Gastroesophageal sphincter (tissue), 3 donors: Measurements from ENCODE around the gene ABR.

ENCODE experiments used
- POLR2A ChIP-seq, 2 donors: fragments of 450-650 bp; IDR thresholded peaks; one replicate each; pipeline ENCODE4 v1.6.1; 2017; ENCODE audit warnings: antibody characterized with exemption in 2 of 2, mild to moderate bottlenecking in 2 of 2, moderate library complexity in 1 of 2
- POLR2AphosphoS5 ChIP-seq: sonication (generic); formaldehyde crosslinking; IDR thresholded peaks from one replicate; pipeline ENCODE4 v1.6.1; 2017; ENCODE audit warnings: antibody characterized with exemption
- TF ChIP-seq, protein P1 (sequence below), 4 experiments: fragments of 200-600 bp in 2 of 4; fragments of 450-650 bp in 2 of 4; sonication (generic) in 1 of 4; IDR thresholded peaks; one replicate each; pipeline ENCODE4 v1.5.1; 2017 to 2019; ENCODE audit warnings: antibody characterized with exemption in 4 of 4, mild to moderate bottlenecking in 2 of 4, moderate library complexity in 2 of 4

- TF ChIP-seq, protein P1, sequence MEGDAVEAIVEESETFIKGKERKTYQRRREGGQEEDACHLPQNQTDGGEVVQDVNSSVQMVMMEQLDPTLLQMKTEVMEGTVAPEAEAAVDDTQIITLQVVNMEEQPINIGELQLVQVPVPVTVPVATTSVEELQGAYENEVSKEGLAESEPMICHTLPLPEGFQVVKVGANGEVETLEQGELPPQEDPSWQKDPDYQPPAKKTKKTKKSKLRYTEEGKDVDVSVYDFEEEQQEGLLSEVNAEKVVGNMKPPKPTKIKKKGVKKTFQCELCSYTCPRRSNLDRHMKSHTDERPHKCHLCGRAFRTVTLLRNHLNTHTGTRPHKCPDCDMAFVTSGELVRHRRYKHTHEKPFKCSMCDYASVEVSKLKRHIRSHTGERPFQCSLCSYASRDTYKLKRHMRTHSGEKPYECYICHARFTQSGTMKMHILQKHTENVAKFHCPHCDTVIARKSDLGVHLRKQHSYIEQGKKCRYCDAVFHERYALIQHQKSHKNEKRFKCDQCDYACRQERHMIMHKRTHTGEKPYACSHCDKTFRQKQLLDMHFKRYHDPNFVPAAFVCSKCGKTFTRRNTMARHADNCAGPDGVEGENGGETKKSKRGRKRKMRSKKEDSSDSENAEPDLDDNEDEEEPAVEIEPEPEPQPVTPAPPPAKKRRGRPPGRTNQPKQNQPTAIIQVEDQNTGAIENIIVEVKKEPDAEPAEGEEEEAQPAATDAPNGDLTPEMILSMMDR (IDR thresholded peaks at IDR 0.05): no peak
- no peak for TF ChIP-seq POLR2A (IDR thresholded peaks at IDR 0.05)
- no peak for TF ChIP-seq POLR2AphosphoS5
These were observed 18.2 kb upstream of the ABR start for GRCh38 chr17:1197781-1198490.
